GM13977 (cell line): ENCODE measurements around the gene OVOL2.

Experiments used
- DNase-seq: peaks from one replicate; pipeline ENCODE4 v3.0.0; 2012; ENCODE audit warnings: low spot score
- CTCF ChIP-seq: IDR thresholded peaks from 2 replicates; pipeline ENCODE4 v1.5.1; 2012; ENCODE audit warnings: mild to moderate bottlenecking, control low read depth; ENCODE audit not compliant: insufficient read depth; ENCODE audit errors: extremely low read depth, missing control alignments
- in situ Hi-C: fragments of 300-500 bp; cut with MboI; formaldehyde crosslinking; loops from one replicate; pipeline ENCODE4 v1.12.0; 2022; ENCODE audit warnings: low sequenced_read_pairs, low pct_unique_long_range_greater_than_20kb, mixed read lengths, inconsistent platforms; ENCODE audit not compliant: unreplicated experiment

The OVOL2 gene

GRCh38 chr20:18001131-18001921, 56.4 kb downstream of the OVOL2 start:
- TF ChIP-seq CTCF: no peak
- DNase-seq: no peak
- in situ Hi-C loops: no loop called here

- no peak for TF ChIP-seq CTCF
- no peak for DNase-seq
- in situ Hi-C loops: no loop called here
Measured at GRCh38 chr20:17999566-17999965, 58.1 kb downstream of the OVOL2 start.

DNA sequence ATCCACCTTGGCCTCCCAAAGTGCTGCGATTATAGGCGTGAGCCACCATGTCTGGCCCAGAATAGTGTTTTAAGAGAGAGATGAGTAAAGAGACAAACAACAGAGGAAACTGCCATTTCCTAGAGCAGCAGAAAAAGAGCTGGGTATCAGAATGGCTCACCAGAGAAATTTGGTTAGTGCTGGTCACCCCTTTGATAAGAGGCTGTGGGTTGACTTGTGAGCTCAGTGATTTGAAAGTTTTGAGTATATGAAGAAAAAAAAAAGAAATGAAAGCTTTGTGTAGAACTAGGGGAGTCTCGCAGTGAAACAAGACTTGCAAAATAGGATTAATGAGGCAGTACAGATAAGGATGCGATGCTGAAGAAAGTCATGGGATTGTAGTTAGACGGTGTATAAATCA, 59.3 kb downstream of the OVOL2 start:
- no peak for DNase-seq
- in situ Hi-C loops: no loop called here
- TF ChIP-seq CTCF: no peak

DNA sequence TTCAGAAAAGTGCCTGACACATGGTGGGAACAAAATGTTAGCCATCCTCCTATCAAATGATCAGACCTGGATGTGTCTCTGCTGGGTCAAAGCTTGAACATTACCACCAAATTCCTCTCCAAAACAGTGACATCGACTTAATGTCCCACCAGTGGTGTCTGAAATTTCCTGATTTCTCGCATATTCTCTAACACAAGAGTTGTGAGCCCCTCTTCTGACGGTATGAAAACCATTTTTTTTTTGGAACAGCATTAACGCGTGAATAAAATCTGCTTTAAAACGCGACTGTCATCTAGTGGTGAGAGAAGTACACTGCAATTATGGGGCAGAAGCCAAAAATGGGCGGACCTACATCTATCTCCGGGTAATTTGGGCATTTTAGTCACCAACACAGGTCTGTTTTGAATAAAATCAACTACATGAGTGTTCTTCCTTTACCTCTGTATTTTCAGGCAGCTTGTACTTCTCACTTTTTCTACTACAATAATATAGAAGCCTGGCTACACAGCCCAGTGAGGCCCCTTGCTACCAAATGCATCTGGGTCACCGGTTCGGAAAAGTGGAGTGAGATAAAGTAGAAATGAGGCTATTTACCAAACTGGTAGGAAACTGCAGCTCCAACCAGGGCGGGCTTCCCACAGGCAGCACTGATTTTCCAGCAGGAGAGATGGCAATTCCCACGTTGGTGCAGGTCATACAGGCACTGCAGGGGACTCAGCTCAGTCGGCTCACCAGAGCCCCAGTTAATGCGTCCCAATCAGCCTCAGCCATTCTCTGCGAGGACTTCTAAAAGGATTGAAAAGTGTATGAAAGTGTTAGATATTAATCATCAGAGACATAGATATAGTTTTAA, 61.5 kb downstream of the OVOL2 start:
- TF ChIP-seq CTCF: peak; percentile 94
- DNase-seq: peak; percentile 57
- in situ Hi-C loops: no loop called here

GRCh38 chr20:17993546-17993945, 64.2 kb downstream of the OVOL2 start:
- DNase-seq: no peak
- no peak for TF ChIP-seq CTCF
- in situ Hi-C loops: no loop called here

DNA sequence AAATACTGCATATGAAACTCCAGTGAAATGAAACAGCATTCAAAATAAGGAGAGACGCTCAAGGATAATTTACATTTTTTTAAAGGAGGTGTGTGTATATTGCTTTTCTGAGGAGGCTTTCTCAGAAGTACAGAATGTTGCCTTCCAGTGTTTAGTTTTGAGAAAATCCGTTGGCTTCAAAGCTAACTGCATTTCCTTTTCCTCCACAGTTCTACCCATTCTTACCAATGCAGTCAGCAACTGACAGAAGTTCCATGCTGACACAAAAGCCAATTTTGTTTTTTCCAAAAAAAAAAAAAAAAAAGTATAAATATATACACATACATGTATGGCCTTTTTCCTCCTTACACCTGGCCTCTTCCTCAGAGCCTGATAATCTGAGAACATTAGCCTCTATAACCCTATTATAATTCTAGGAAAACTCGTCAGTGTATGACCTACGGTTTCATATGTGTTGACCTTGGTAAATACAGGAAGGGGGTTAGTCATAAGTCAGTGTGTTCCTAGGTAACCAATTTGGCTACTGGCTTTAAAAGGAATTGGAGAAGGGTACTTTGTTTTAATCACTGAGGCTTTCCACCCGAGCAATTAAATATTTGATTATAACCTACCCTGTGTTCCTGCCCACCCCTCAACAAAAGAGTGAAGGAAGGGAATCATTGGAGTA, 64.7 kb downstream of the OVOL2 start:
- TF ChIP-seq CTCF: no peak
- in situ Hi-C loops: no loop called here
- no peak for DNase-seq
